Colonic mucosa (tissue), 4 donors: Measurements from ENCODE around the gene MICAL3. TPM values are rescaled to one million over a fixed set of nuclear protein-coding genes. Genes with fewer than 3 reads are reported as not detected.

ENCODE experiments used
- DNase-seq: peaks from one replicate; pipeline ENCODE4 v3.0.0-alpha.2; 2020
- H3K27ac ChIP-seq: fragments of 200-600 bp; one replicate; pipeline ENCODE4 v1.8.0; 2021
- H3K27me3 ChIP-seq: fragments of 200-600 bp; one replicate; pipeline ENCODE4 v1.8.0; 2021
- H3K36me3 ChIP-seq: fragments of 200-600 bp; one replicate; pipeline ENCODE4 v1.8.0; 2021
- H3K4me1 ChIP-seq: fragments of 200-600 bp; one replicate; pipeline ENCODE4 v1.8.0; 2021; ENCODE audit warnings: mild to moderate bottlenecking
- H3K4me3 ChIP-seq: fragments of 200-600 bp; one replicate; pipeline ENCODE4 v1.8.0; 2021
- H3K9ac ChIP-seq, 2 donors: one replicate each; pipeline ENCODE4 v1.7.0; 2013; ENCODE audit warnings: control low read depth in 2 of 2, low read depth in 2 of 2, low read length in 2 of 2
- H3K9me3 ChIP-seq: fragments of 200-600 bp; one replicate; pipeline ENCODE4 v1.8.0; 2021
- intact Hi-C: fragments of 100-400 bp; cut with DNase I; formaldehyde crosslinking; loops from one replicate; pipeline ENCODE4 v1.14.1; 2022
- total RNA-seq, 2 donors: library from RNA; stranded (reverse); fragmentation: NEBNext Ultra II Directional in 1 of 2; extraction: Animal tissue kit (Norgen Biotek cat#: 25700) in 1 of 2; gene quantifications; one replicate each; pipeline ENCODE4 v1.2.1, GENCODE V29; 2021
- TF ChIP-seq, protein P1 (sequence below): fragments of 200-600 bp; IDR thresholded peaks from one replicate; pipeline ENCODE4 v1.8.0; 2022; ENCODE audit warnings: antibody characterized with exemption, mild to moderate bottlenecking
- donor health status: healthy.
- donor health status: DM: no; HTN: no; CAD: no.
- donor health status: DM: no; HTN: no; CAD: no.

Gene MICAL3
- total RNA-seq, 2 donors from 2014 or later: 72.5 to 84.5 TPM

DNA sequence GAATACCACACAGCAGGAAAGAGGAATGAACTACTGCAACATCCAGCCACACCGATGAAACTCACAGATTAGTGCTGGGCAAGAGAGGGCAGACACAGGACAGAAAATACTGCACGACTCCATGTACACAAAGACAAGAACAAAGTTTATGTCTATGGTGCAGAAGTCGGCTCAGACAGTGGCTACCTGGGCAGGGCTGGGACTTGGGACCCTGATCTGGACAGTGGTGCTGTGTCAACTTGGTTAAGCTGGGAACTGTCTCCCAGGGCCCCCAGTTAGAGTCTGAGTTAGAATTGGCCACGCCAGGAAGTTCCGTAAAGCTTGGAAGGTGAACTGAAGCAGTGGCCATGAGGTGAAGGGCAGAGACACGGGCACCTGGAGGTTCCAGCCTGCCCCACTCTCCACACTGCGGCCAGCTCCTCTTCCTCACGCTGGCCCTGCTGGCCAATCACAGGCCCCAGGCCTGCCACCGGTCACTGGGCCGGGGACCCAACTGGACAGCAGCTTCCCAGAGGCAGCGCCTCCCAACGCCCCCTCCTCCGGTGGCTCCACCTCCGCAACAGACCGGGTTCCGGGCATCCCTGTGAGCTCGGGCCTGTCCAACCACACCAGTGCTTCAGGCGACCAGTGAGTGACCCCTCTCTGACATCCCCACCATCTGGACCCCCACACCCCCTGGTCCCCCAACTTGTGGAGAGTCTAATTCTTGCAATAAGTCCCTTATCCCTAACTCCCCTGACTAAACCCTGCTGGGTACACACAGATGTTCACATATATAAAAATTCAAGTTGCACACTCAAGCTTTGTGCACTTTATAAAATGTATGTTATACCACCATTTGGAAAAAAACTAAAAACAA, 93.7 kb downstream of the MICAL3 start:
- no peaks in the 10 kb centered on the region for H3K36me3 ChIP-seq
- DNase-seq: no peak
- no peaks in the 10 kb centered on the region for H3K4me1 ChIP-seq
- no peaks in the 10 kb centered on the region for H3K9me3 ChIP-seq
- H3K4me3 ChIP-seq: no peak overlapping the region
- H3K27ac ChIP-seq: no peak overlapping the region
- H3K9ac ChIP-seq: no peak overlapping the region
- intact Hi-C loops: no loop called here
- TF ChIP-seq, protein P1, sequence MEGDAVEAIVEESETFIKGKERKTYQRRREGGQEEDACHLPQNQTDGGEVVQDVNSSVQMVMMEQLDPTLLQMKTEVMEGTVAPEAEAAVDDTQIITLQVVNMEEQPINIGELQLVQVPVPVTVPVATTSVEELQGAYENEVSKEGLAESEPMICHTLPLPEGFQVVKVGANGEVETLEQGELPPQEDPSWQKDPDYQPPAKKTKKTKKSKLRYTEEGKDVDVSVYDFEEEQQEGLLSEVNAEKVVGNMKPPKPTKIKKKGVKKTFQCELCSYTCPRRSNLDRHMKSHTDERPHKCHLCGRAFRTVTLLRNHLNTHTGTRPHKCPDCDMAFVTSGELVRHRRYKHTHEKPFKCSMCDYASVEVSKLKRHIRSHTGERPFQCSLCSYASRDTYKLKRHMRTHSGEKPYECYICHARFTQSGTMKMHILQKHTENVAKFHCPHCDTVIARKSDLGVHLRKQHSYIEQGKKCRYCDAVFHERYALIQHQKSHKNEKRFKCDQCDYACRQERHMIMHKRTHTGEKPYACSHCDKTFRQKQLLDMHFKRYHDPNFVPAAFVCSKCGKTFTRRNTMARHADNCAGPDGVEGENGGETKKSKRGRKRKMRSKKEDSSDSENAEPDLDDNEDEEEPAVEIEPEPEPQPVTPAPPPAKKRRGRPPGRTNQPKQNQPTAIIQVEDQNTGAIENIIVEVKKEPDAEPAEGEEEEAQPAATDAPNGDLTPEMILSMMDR: no peak
- H3K27me3 ChIP-seq: no peaks in the 10 kb centered on the region

DNA sequence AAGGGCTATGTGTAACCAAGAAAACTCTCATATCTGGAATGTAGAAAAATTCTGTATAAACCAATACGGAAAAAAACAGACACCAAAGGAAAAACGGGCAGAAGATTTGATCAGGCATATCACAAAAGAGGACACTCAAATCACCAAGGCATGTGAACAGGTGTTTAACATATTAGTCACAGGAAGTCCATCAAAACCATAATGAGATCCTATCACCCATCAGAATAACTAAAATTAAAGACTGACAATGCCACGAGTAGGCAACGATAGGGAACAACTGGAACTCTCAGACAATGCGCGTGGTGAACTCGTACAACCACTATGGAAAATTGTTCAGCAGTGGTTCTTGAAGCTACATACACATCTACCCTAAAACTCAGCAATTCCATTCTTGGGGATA, 94.5 kb downstream of the MICAL3 start:
- H3K9ac ChIP-seq: no peak overlapping the region
- DNase-seq: no peak
- no peaks in the 10 kb centered on the region for H3K36me3 ChIP-seq
- H3K27me3 ChIP-seq: no peaks in the 10 kb centered on the region
- H3K4me3 ChIP-seq: no peak overlapping the region
- no peak overlapping the region for H3K27ac ChIP-seq
- intact Hi-C loops: no loop called here
- H3K4me1 ChIP-seq: peaks cover 3% of the 10 kb centered on the region
- TF ChIP-seq, protein P1: no peak
- no peaks in the 10 kb centered on the region for H3K9me3 ChIP-seq

DNA sequence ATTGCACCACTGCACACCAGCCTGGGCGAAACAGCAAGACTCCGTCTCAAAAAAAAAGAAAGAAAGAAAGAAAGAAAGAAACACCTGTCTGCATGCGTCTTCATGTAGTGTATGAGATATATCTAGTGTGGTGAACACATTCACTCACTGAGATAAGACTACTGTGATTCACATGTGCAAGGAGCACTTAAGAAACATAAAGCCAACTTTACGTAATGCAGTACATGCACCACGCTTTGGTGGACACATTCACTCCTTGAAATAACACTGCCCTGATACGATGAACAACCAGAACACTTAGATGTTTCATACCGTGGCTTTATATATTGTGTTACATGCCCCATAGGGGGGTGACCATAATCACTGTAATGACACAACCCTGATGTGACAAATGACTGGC, 96.0 kb downstream of the MICAL3 start:
- TF ChIP-seq, protein P1: no peak
- no peaks in the 10 kb centered on the region for H3K36me3 ChIP-seq
- no peaks in the 10 kb centered on the region for H3K27me3 ChIP-seq
- no peak overlapping the region for H3K4me3 ChIP-seq
- no peak overlapping the region for H3K27ac ChIP-seq
- H3K4me1 ChIP-seq: peaks cover 5% of the 10 kb centered on the region
- DNase-seq: no peak
- no peaks in the 10 kb centered on the region for H3K9me3 ChIP-seq
- H3K9ac ChIP-seq: no peak overlapping the region
- intact Hi-C loops: no loop called here

DNA sequence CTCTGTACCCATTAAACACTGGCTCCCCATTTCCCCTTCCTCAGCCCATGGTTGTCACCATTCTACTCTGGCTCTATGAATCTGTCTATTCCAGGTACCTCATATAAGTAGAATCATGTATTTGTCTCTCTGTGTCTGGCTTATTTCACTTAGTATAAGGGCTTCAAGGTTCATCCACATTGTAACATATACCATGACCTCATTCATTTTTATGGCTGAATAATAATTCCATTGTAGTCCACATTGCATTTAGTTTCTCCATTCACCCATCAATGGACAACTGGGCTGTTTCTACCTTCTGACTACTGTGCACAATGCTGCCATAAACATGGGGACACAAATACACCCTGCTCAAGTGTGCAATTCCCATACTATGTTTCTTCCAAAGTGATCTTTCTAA, 97.3 kb downstream of the MICAL3 start:
- H3K4me3 ChIP-seq: no peak overlapping the region
- H3K27ac ChIP-seq: no peak overlapping the region
- H3K4me1 ChIP-seq: peaks cover 9% of the 10 kb centered on the region
- intact Hi-C loops: no loop called here
- DNase-seq: no peak
- TF ChIP-seq, protein P1: no peak
- no peak overlapping the region for H3K9ac ChIP-seq
- no peaks in the 10 kb centered on the region for H3K36me3 ChIP-seq
- H3K9me3 ChIP-seq: no peaks in the 10 kb centered on the region
- no peaks in the 10 kb centered on the region for H3K27me3 ChIP-seq

DNA sequence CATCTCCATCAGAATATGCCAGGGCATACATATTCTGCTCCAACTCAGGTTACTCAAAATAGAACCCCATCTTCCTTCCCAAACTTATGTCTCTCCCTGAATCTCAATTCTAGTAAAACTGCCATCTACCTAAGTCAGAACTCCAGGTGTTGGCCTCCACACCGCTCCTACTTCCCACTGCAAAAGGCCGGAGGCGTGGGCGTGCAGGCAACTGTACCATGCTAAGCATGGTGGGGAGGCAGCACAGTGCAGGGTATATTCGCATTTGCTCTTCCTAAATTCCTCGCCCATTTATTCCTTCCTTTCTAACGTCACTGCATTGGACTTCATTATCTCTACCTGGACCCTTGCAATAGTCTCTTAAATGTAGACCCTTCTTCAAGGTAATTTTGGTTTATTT, 97.8 kb downstream of the MICAL3 start:
- peaks cover 9% of the 10 kb centered on the region for H3K4me1 ChIP-seq
- intact Hi-C loops: no loop called here

More for the DNA sequence above, 97.8 kb downstream of the MICAL3 start:
- no peaks in the 10 kb centered on the region for H3K9me3 ChIP-seq
- no peak overlapping the region for H3K4me3 ChIP-seq
- no peaks in the 10 kb centered on the region for H3K36me3 ChIP-seq
- no peaks in the 10 kb centered on the region for H3K27me3 ChIP-seq
- DNase-seq: no peak
- H3K9ac ChIP-seq: no peak overlapping the region
- TF ChIP-seq, protein P1: no peak
- no peak overlapping the region for H3K27ac ChIP-seq
